Upper lobe of right lung (tissue), 1 donor: ENCODE data around the gene CBFA2T3. TPM values are rescaled to one million over a fixed set of nuclear protein-coding genes. Genes with fewer than 3 reads are reported as not detected.

ENCODE experiments used
- ATAC-seq: fragments of 200-7000 bp; cut with Tn5 transposase; one replicate; pipeline ENCODE4 v1.9.1; 2020; ENCODE audit warnings: mild to moderate bottlenecking, moderate library complexity
- DNase-seq: peaks from one replicate; pipeline ENCODE4 v3.0.0-alpha.2; 2020
- H3K27ac ChIP-seq: fragments of 200-600 bp; one replicate; pipeline ENCODE4 v1.8.0; 2022
- H3K27me3 ChIP-seq: fragments of 200-600 bp; one replicate; pipeline ENCODE4 v1.8.0; 2022; ENCODE audit warnings: mild to moderate bottlenecking
- H3K36me3 ChIP-seq: fragments of 200-600 bp; one replicate; pipeline ENCODE4 v1.8.0; 2022
- H3K4me1 ChIP-seq: fragments of 200-600 bp; one replicate; pipeline ENCODE4 v1.8.0; 2022
- H3K4me3 ChIP-seq: fragments of 200-600 bp; one replicate; pipeline ENCODE4 v1.8.0; 2022; ENCODE audit warnings: mild to moderate bottlenecking
- H3K9me3 ChIP-seq: fragments of 200-600 bp; one replicate; pipeline ENCODE4 v1.8.0; 2022
- CTCF ChIP-seq: fragments of 200-600 bp; IDR thresholded peaks from one replicate; pipeline ENCODE4 v1.8.0; 2022; ENCODE audit warnings: antibody characterized with exemption
- intact Hi-C: fragments of 100-400 bp; cut with DNase I; formaldehyde crosslinking; loops from one replicate; pipeline ENCODE4 v1.11.0; 2022
- total RNA-seq: library from RNA; stranded (reverse); fragmentation: NEBNext Ultra II Directional; extraction: Animal tissue kit (Norgen Biotek cat#: 25700); gene quantifications from one replicate; pipeline ENCODE4 v1.2.1, GENCODE V29; 2021
- donor health status: DM: no; HTN: yes; CAD: no; lungs with severe emphysema.

CBFA2T3 gene
- total RNA-seq, 1 donor from 2014 or later, result 19.0 TPM

GRCh38 chr16:88838566-88838965, 138.4 kb downstream of the CBFA2T3 start:
- H3K4me1 ChIP-seq, result no peaks in the 10 kb centered on the region
- DNase-seq (no peak), ATAC-seq (no peak)
- H3K36me3 ChIP-seq, result peaks cover 31% of the 10 kb centered on the region
- intact Hi-C loops, result no loop called here
- H3K9me3 ChIP-seq, result no peaks in the 10 kb centered on the region
- TF ChIP-seq CTCF, result no peak
- H3K27me3 ChIP-seq, result no peaks in the 10 kb centered on the region
- no peak overlapping the region for H3K27ac ChIP-seq
- H3K4me3 ChIP-seq, result no peak overlapping the region

- Histone ChIP-seq H3K27ac (no peak overlapping the region), H3K9me3 (no peaks in the 10 kb centered on the region), H3K27me3 (no peaks in the 10 kb centered on the region), H3K36me3 (peaks cover 25% of the 10 kb centered on the region), H3K4me3 (no peak overlapping the region), H3K4me1 (no peaks in the 10 kb centered on the region)
- no peak for TF ChIP-seq CTCF
- no peak for ATAC-seq
- DNase-seq, result no peak
- intact Hi-C loops, result no loop called here
Measured at GRCh38 chr16:88837806-88838205, 139.2 kb downstream of the CBFA2T3 start.

- no peak for TF ChIP-seq CTCF
- no peak for ATAC-seq
- Histone ChIP-seq H3K27ac (no peak overlapping the region), H3K4me3 (no peak overlapping the region), H3K4me1 (no peaks in the 10 kb centered on the region), H3K9me3 (no peaks in the 10 kb centered on the region), H3K36me3 (peaks cover 20% of the 10 kb centered on the region), H3K27me3 (no peaks in the 10 kb centered on the region)
- no peak for DNase-seq
- intact Hi-C loops, result no loop called here
Measured at GRCh38 chr16:88836791-88837190, 140.2 kb downstream of the CBFA2T3 start.

GRCh38 chr16:88835818-88836217, 141.2 kb downstream of the CBFA2T3 start:
- H3K27ac ChIP-seq, result no peak overlapping the region
- H3K27me3 ChIP-seq, result no peaks in the 10 kb centered on the region
- no peaks in the 10 kb centered on the region for H3K4me1 ChIP-seq
- peaks cover 20% of the 10 kb centered on the region for H3K36me3 ChIP-seq
- intact Hi-C loops, result no loop called here
- no peak for ATAC-seq
- no peaks in the 10 kb centered on the region for H3K9me3 ChIP-seq
- TF ChIP-seq CTCF, result no peak
- no peak for DNase-seq
- H3K4me3 ChIP-seq, result no peak overlapping the region

DNA sequence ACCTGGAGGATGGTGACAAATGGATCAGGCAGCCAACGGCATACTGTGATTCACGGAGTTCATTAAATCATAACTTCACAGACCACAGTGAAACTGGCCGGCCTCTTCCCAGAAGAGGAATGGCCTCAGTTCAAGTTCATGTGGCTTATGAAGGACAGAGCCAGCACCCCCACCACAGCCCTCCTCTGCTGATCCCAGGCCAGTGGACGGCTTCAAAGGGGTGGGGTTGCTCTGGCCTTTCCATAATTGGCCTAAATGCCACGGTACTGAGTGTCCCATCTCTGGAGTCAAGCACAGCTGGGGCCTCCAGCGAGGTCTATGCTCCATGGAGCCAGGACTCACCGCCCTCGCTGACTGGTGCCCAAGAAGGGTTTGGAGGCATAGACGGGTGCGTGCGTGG, 141.6 kb downstream of the CBFA2T3 start:
- H3K36me3 ChIP-seq, result peaks cover 20% of the 10 kb centered on the region
- H3K27ac ChIP-seq, result no peak overlapping the region
- TF ChIP-seq CTCF, result no peak
- no peak overlapping the region for H3K4me3 ChIP-seq
- intact Hi-C loops, result no loop called here
- no peaks in the 10 kb centered on the region for H3K4me1 ChIP-seq
- no peak for ATAC-seq
- no peaks in the 10 kb centered on the region for H3K27me3 ChIP-seq
- no peaks in the 10 kb centered on the region for H3K9me3 ChIP-seq
- DNase-seq, result no peak

DNA sequence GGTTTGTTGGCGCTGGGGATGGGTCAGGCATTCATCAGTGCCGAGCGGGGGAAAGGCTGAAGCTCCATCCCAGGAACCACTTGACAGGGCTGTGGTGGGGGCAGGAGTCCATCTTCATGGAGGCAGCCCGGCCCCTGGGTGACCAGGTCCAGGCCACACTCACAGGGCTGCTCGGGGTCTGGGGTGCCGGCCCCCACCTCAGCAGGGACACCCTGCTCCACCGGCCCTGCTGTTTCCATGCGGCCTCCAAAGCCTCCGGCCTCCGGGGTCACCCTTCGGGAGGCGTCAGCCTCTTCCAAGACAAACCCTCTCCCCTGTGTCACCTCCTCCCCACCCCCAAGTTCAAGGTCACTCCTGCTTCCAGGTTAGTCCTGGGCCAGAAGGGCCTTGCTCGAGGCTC, 142.3 kb downstream of the CBFA2T3 start:
- intact Hi-C loops, result no loop called here
- Histone ChIP-seq H3K9me3 (no peaks in the 10 kb centered on the region), H3K36me3 (peaks cover 13% of the 10 kb centered on the region), H3K4me3 (no peak overlapping the region), H3K27me3 (no peaks in the 10 kb centered on the region), H3K27ac (no peak overlapping the region), H3K4me1 (no peaks in the 10 kb centered on the region)
- DNase-seq (no peak), ATAC-seq (no peak)
- TF ChIP-seq CTCF, result no peak
